Measurements from ENCODE around the gene FH.

Gene FH

DNA sequence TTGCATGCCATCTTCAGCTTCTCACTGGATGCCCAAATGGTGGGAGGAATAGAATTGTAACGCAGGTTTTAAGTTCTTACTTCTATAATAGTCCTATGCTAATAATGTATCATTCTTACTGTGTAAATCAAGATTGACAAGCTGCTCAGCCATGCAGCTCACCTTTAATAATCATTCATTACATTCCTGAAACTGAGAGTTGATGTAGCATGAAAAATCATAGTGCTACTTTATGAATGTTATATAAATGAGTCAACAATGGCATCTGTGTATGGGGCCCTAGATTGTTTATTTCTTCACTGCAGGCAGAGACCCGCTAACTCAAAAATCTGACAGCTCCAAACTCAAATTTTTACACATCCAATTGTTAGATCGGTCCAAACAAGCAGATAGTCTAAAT, 34.4 kb downstream of the FH start:
- Histone ChIP-seq H3K4me1 (ENCODE audit: control insufficient read depth, insufficient read depth, low read length) (no peaks in the 10 kb centered on the region), H3K36me3 (ENCODE audit: control insufficient read depth in 2 of 2, insufficient read depth in 1 of 2, low read length in 2 of 2) (no peaks in the 10 kb centered on the region), H3K27ac (ENCODE audit: extremely low read depth, low read depth, low read length) (no peak overlapping the region), H3K4me3 (ENCODE audit: low read depth, low read length) (no peak overlapping the region), H3K9me3 (ENCODE audit: control insufficient read depth, insufficient read depth, low read depth, low read length) (no peaks in the 10 kb centered on the region)
- TF ChIP-seq, protein P1, sequence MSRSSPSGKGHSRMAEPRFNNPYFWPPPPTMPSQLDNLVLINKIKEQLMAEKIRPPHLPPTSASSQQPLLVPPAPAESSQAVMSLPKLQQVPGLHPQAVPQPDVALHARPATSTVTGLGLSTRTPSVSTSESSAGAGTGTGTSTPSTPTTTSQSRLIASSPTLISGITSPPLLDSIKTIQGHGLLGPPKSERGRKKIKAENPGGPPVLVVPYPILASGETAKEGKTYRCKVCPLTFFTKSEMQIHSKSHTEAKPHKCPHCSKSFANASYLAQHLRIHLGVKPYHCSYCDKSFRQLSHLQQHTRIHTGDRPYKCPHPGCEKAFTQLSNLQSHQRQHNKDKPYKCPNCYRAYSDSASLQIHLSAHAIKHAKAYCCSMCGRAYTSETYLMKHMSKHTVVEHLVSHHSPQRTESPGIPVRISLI (tag by site-specific recombination; IDR thresholded peaks at IDR 0.05) = no peak
- TF ChIP-seq ZNF747 (tag by site-specific recombination; IDR thresholded peaks at IDR 0.05) (no peak), HOXC10 (CRISPR knock-in tag; IDR thresholded peaks at IDR 0.05) (no peak)
- POLR2A ChIA-PET = interaction anchor here (0.5 kb wide), 1 partner anchor 755 kb away, joined by 7 read pairs; no protein-coding TSS in a partner anchor
- CTCF ChIA-PET = interaction anchor here (1.2 to 1.3 kb wide), 2 partner anchors 12 to 597 kb away, joined by 3 to 4 read pairs; no protein-coding TSS in a partner anchor

DNA sequence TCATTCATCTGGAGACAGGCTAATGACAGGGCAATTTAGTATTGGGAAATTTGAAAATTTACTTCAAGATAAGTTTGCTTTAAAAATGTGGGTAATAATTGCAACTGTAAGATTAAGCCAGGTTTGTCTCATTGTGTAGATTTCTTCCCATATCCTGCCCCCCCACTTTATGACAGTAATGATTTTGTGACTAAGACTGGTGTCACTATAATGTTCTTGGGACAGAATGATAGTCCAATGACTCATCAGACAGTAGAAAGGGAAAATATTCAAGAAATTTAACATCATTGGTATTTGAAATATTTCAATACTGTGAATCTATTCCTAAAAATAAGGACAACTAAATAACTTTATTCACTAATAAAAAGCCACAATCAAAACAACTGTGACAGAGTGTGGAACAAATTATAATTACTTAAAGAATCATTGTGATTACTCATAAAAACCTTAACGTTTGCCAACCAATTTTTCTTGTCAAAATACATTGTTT, 36.7 kb downstream of the FH start:
- no peaks in the 10 kb centered on the region for H3K9me3 ChIP-seq (ENCODE audit: control insufficient read depth, insufficient read depth, low read depth, low read length)
- CTCF ChIA-PET = no interaction called here
- POLR2A ChIA-PET = interaction anchor here (0.6 kb wide), 1 partner anchor 1437 kb away, joined by 4 read pairs; no protein-coding TSS in a partner anchor
- H3K4me1 ChIP-seq (ENCODE audit: control insufficient read depth, insufficient read depth, low read length) = no peaks in the 10 kb centered on the region
- H3K36me3 ChIP-seq (ENCODE audit: control insufficient read depth in 2 of 2, insufficient read depth in 1 of 2, low read length in 2 of 2) = no peaks in the 10 kb centered on the region
- TF ChIP-seq ZNF211 (tag by site-specific recombination; IDR thresholded peaks at IDR 0.05; ENCODE audit: low read depth) (no peak), ZNF560 (tag by site-specific recombination; IDR thresholded peaks at IDR 0.05; ENCODE audit: borderline replicate concordance) (no peak), ZNF311 (tag by site-specific recombination; IDR thresholded peaks at IDR 0.05; ENCODE audit: borderline replicate concordance) (no peak), ZBTB21 (tag by site-specific recombination; IDR thresholded peaks at IDR 0.05) (no peak), ZNF391 (tag by site-specific recombination; IDR thresholded peaks at IDR 0.05; ENCODE audit: borderline replicate concordance, low read depth) (no peak), ZBTB1 (tag by site-specific recombination; IDR thresholded peaks at IDR 0.05) (no peak), ZNF133 (tag by site-specific recombination; IDR thresholded peaks at IDR 0.05) (no peak), ZBTB48 (tag by site-specific recombination; IDR thresholded peaks at IDR 0.05) (no peak), ZNF473 (tag by site-specific recombination; IDR thresholded peaks at IDR 0.05) (no peak), ZNF302 (tag by site-specific recombination; IDR thresholded peaks at IDR 0.05; ENCODE audit: low read depth) (no peak), HOXA7 (CRISPR knock-in tag; IDR thresholded peaks at IDR 0.05; ENCODE audit: borderline replicate concordance) (no peak), SALL2 (tag by site-specific recombination; IDR thresholded peaks at IDR 0.05; ENCODE audit: borderline replicate concordance) (no peak), KLF16 (tag by site-specific recombination; IDR thresholded peaks at IDR 0.05) (no peak), ZNF792 (tag by site-specific recombination; IDR thresholded peaks at IDR 0.05) (no peak), ZNF174 (tag by site-specific recombination; IDR thresholded peaks at IDR 0.05) (no peak)
- TF ChIP-seq, protein P2, sequence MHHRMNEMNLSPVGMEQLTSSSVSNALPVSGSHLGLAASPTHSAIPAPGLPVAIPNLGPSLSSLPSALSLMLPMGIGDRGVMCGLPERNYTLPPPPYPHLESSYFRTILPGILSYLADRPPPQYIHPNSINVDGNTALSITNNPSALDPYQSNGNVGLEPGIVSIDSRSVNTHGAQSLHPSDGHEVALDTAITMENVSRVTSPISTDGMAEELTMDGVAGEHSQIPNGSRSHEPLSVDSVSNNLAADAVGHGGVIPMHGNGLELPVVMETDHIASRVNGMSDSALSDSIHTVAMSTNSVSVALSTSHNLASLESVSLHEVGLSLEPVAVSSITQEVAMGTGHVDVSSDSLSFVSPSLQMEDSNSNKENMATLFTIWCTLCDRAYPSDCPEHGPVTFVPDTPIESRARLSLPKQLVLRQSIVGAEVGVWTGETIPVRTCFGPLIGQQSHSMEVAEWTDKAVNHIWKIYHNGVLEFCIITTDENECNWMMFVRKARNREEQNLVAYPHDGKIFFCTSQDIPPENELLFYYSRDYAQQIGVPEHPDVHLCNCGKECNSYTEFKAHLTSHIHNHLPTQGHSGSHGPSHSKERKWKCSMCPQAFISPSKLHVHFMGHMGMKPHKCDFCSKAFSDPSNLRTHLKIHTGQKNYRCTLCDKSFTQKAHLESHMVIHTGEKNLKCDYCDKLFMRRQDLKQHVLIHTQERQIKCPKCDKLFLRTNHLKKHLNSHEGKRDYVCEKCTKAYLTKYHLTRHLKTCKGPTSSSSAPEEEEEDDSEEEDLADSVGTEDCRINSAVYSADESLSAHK (tag by site-specific recombination; IDR thresholded peaks at IDR 0.05) = no peak
- TF ChIP-seq, protein P3, sequence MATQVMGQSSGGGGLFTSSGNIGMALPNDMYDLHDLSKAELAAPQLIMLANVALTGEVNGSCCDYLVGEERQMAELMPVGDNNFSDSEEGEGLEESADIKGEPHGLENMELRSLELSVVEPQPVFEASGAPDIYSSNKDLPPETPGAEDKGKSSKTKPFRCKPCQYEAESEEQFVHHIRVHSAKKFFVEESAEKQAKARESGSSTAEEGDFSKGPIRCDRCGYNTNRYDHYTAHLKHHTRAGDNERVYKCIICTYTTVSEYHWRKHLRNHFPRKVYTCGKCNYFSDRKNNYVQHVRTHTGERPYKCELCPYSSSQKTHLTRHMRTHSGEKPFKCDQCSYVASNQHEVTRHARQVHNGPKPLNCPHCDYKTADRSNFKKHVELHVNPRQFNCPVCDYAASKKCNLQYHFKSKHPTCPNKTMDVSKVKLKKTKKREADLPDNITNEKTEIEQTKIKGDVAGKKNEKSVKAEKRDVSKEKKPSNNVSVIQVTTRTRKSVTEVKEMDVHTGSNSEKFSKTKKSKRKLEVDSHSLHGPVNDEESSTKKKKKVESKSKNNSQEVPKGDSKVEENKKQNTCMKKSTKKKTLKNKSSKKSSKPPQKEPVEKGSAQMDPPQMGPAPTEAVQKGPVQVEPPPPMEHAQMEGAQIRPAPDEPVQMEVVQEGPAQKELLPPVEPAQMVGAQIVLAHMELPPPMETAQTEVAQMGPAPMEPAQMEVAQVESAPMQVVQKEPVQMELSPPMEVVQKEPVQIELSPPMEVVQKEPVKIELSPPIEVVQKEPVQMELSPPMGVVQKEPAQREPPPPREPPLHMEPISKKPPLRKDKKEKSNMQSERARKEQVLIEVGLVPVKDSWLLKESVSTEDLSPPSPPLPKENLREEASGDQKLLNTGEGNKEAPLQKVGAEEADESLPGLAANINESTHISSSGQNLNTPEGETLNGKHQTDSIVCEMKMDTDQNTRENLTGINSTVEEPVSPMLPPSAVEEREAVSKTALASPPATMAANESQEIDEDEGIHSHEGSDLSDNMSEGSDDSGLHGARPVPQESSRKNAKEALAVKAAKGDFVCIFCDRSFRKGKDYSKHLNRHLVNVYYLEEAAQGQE (tag by site-specific recombination; IDR thresholded peaks at IDR 0.05) = no peak
- TF ChIP-seq, protein P4, sequence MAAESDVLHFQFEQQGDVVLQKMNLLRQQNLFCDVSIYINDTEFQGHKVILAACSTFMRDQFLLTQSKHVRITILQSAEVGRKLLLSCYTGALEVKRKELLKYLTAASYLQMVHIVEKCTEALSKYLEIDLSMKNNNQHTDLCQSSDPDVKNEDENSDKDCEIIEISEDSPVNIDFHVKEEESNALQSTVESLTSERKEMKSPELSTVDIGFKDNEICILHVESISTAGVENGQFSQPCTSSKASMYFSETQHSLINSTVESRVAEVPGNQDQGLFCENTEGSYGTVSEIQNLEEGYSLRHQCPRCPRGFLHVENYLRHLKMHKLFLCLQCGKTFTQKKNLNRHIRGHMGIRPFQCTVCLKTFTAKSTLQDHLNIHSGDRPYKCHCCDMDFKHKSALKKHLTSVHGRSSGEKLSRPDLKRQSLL (tag by site-specific recombination; IDR thresholded peaks at IDR 0.05) = no peak
- TF ChIP-seq, protein P5, sequence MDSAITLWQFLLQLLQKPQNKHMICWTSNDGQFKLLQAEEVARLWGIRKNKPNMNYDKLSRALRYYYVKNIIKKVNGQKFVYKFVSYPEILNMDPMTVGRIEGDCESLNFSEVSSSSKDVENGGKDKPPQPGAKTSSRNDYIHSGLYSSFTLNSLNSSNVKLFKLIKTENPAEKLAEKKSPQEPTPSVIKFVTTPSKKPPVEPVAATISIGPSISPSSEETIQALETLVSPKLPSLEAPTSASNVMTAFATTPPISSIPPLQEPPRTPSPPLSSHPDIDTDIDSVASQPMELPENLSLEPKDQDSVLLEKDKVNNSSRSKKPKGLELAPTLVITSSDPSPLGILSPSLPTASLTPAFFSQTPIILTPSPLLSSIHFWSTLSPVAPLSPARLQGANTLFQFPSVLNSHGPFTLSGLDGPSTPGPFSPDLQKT (IDR thresholded peaks at IDR 0.05; ENCODE audit: borderline replicate concordance, low read depth, low read length) = no peak
- no peak overlapping the region for H3K4me3 ChIP-seq (ENCODE audit: low read depth, low read length)
- no peak overlapping the region for H3K27ac ChIP-seq (ENCODE audit: extremely low read depth, low read depth, low read length)

All from HEK293 (cell line).